Activated CD8-positive, alpha-beta memory T cell treated with anti-CD3 and anti-CD28 coated beads, Interleukin-2, amount 50 U/mL, for 4 hours (primary cell): ENCODE data around the gene UBR7.

ENCODE experiments used
- DNase-seq: peaks from one replicate; pipeline ENCODE4 v3.0.0-alpha.2; 2020

The UBR7 gene

DNA sequence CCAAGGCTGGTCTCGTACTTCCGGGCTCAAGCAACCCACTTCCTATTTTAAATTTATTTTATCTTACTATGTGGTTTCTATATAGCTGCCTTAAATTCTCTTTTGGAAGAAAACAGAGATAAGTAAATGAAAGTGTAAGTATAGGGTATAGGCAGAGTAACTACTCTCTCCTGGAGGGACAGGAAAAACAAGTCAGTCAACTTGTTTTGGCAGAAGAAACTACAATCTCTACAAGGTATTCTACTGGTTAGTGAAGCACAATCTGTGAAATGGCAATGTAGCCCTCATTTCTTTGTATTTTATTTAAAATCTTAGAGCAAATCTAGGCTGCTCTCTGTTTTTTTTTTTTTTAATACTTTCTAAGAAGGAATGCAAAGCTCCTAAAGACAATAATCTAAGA is 55.4 kb downstream of the UBR7 start:
- DNase-seq, result no peak

DNA sequence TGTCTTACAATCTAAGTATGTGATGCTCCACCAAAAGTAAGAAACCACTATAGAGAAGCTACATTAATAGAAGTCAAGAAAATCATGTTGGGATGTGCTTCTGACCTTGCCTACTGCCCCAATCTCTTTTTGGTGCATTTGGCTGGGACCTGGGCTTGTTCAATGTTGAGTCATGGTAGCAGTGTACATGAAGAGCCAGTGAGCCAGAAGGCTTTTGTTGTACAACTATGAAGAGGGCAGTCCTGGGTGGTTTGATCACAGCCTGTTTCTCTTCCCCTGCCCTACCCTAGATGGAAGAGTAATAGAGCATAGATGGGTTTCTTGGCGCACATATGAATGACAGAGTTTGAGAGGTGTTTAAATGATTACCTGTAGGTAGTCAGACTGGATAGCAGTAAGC is 56.4 kb downstream of the UBR7 start:
- no peak for DNase-seq

DNA sequence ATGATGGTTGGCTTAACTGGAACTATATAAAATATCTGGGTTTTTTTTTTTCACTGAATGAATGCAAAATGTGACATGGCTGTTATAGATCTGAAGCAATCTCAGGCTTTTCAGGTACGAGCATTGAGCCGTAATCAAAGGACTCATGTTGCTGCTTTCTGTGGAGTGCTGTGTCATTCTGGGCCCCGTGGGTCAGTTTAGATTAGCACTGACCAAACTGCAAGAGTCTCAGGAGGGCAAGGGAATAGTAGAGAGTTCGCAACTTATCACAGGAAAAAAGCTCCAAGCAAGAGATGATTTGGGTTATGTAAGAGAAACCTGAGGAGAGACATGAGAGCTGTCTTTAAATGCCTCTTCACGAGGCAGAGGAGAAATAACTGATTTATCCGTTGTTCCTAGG is 59.1 kb downstream of the UBR7 start:
- DNase-seq, result no peak

DNA sequence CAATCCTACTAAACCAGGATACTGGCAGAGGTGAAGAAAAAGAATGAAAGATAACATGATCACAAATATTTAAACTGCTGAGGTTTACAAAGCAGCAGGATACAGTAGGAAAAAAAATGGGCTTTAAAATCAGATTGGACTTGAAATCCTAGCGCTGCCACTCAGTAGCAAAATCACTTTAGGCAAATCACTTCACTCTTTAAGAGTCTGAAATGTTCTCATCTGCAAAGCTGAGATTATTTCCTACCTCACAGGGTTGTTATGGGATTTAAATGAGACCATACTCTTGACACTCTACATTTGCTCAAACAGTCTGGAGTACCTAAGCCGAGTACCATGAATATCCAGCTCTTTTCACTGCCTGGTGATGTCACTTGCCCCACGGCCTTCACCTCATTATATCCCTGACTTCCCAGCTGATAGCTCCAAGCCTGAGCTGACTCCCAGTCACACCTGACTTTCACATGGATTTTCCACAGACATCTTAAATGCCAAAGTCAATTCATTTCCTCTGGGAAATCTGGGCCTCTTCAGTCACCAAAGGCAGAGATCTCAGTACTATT is 60.2 kb downstream of the UBR7 start:
- DNase-seq, result no peak

DNA sequence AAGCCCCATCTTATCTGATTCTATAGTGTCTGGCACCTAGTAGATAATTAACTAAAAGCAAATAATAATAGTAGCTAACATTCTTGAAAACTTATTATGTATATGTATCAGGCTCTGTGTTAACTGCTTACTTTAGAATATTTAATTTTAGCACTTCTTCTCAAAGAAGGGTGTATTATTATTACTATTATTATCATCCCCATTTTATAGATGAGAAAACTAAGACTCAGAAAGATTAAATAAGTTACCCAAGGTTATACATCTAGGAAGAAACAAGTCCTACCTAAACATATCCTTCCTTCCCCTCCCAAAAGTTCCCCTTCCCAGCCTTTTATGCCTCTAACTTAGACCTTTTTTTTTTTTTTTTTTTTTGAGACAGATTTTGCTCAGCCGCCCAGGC is 61.4 kb downstream of the UBR7 start:
- DNase-seq, result no peak

DNA sequence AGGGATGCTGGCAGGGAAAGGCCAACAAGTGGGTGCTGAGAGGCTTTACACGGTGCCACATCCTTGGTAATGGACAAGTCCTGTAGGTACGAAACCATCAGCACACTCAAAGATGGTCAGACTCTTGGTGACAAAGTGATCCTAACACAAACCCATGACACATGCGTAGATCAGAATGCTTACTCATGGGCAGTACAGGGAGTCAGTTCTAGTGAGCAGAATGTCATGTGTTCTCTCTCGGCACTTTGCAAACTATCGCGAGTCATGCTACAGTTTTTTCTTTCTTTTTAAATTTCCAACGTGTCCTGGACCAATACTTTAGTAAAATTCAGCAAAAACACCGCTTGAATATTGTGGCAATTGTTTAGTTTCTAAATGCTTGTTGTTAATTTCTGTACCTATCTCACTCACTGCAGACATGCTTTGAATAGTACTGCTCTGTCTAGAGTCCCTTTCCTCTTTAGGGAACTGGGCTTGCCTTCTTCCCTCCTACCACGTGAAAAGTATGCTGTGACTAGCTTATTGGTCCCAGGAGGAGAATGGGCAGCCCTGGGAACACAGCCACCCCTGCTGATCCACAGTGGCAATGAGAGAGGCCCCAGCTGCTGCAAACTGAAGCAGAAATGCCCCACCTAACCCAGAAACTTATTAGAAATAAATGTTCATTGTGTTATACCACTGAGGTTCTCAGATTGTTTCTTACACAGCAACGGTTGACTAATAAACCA is 62.4 kb downstream of the UBR7 start:
- no peak for DNase-seq

DNA sequence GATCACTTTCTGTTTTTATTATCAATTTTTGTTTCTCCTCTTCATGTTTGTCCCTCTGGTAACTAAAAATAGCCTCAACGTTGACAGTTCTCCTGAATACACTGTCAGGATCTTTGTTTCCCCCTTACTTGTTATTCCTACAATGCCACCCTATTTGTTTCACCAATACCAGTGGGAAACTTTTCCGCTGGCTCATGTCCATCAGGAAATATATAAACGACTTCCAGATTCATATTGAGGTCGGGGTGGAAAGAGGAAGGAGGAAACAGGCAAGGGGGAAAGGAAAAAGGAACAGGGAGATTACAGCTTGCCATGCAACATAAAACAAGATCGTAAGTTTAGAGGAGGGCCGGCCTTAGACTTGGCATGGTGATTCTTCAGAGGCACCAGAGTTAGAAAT is 64.1 kb downstream of the UBR7 start:
- DNase-seq, result no peak

DNA sequence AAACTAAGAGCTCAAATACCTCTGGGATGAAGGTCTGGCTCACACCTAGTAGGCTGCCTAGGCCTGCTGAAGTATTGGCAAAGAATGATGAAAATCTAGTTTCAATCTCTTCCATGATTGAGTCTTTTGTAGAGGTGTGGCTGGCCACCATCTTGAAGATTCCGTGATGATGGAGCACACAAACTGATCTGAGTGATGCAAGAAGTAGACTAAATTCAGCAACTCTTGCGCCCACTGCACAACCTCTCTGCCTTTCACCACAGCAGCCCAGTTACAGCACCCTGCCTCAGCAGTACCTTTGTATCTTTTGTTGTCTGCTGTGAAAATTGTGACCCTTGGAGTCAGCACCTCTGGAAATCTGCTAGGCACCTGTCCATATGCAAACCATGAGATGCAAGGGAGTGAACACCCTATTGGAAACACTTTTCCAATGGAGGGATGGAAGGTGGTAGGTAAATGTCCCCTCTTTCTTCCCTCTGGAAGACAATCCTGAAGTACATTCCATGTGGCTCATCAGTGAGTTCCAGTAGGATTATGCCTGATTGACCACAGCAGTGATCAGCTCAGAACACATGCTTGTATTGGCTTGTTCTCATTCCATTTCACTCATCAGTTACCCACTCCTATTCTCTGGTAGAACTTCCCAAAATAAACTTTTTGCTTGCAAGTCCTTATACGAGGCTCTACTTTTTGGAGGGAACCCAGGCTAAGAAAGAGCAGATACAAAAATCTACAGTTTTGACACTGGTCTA is 67.2 kb downstream of the UBR7 start:
- DNase-seq, result no peak

DNA sequence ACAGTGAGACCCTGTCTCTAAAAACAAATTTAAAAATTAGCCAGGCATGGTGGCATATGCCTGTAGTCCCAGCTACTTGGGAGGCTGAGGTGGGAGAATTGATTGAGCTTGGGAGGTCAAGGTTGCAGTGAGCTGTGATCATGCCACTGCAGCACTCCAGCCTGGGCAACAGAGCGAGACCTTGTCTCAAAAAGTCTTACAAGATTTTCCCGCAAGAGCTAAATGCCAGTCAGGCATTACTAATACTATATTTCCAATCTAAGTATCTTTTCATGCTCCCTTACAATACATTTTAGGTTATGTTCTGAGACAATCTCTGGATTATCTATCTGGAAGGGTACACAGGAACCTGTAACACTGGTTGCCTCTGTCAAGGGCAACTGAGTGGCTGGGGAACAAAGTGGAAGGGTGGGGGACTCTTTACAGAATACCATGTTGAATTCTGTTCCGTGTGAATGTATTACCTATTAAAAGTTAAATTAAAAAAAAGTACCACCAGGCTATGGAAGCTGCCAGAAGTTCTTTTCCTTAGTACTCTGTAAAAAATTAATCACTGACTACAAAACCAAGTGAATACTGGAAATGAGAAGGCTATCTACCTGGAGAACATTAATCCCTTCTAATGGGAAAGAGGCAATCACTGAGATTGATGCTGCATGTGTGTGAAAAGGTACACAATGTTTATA is 69.1 kb downstream of the UBR7 start:
- no peak for DNase-seq
